RWPE2 (cell line): ENCODE measurements around the gene CADM2.

Experiments used
- ATAC-seq: fragments of 200-7000 bp; cut with Tn5 transposase; 3 replicates; pipeline ENCODE4 v1.9.1; 2021; ENCODE audit warnings: low read depth
- DNase-seq: peaks from one replicate; pipeline ENCODE4 v3.0.0-alpha.2; 2020; ENCODE audit warnings: low spot score
- H3K27ac ChIP-seq: fragments of 450-650 bp; 2 replicates; pipeline ENCODE4 v1.5.1; 2017; ENCODE audit warnings: mild to moderate bottlenecking; ENCODE audit not compliant: poor library complexity, severe bottlenecking
- H3K27me3 ChIP-seq: fragments of 250-450 bp; sonication (Bioruptor Pico); 2 replicates; pipeline ENCODE4 v1.5.1; 2021; ENCODE audit warnings: mild to moderate bottlenecking, moderate library complexity; ENCODE audit not compliant: insufficient read depth, poor library complexity, severe bottlenecking
- H3K36me3 ChIP-seq: fragments of 250-450 bp; sonication (Bioruptor Pico); 2 replicates; pipeline ENCODE4 v1.5.1; 2020; ENCODE audit warnings: low read depth, mild to moderate bottlenecking, moderate library complexity
- H3K4me1 ChIP-seq: fragments of 250-450 bp; sonication (Bioruptor Pico); 2 replicates; pipeline ENCODE4 v1.5.1; 2021; ENCODE audit warnings: mild to moderate bottlenecking, moderate library complexity; ENCODE audit not compliant: insufficient read depth, poor library complexity, severe bottlenecking
- H3K4me3 ChIP-seq: fragments of 250-450 bp; sonication (Bioruptor Pico); 2 replicates; pipeline ENCODE4 v1.5.1; 2021; ENCODE audit warnings: mild to moderate bottlenecking, moderate library complexity; ENCODE audit not compliant: severe bottlenecking
- H3K9me3 ChIP-seq: fragments of 250-450 bp; sonication (Bioruptor Pico); 2 replicates; pipeline ENCODE4 v1.5.1; 2021; ENCODE audit warnings: mild to moderate bottlenecking, moderate library complexity; ENCODE audit not compliant: severe bottlenecking
- TF ChIP-seq, protein P1 (sequence below): fragments of 450-650 bp; IDR thresholded peaks from one replicate; pipeline ENCODE4 v1.5.1; 2017; ENCODE audit warnings: mild to moderate bottlenecking, moderate library complexity; ENCODE audit not compliant: poor library complexity, severe bottlenecking

Gene CADM2

DNA sequence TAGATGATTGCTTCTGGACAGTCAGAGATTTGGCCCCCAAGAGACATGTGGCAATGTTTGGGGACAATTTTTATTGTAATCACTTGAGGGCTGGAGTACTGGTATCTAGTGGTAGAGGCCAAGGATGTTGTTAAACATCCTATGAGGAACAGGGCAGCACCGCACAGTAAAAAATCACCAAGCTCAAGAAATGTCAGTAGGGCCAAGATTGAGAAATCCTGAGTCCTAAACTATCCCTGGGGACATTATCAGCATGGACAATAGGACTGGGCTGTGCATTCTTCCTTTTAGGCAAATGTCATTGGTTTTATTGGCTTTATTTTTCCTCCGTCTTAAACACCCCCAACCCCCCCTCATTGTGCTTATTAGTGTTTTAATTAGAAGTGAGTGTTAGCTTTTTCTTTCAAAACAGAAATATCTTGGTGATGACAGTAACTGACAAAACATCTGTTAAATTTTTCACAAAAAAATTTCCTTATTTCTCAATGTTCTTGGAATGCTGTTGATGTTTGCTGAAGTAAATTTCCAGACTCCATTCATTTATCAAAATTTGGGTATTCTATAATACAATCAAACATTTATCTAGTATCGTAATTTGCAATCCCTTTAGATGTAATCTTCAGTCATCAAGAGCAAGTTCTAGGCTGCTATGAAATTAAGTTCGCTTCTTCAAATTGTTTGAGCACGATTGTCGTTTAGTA lies 1087.8 kb downstream of the CADM2 start:
- Histone ChIP-seq H3K27ac (no peak overlapping the region), H3K4me3 (no peak overlapping the region), H3K27me3 (no peaks in the 10 kb centered on the region), H3K9me3 (no peaks in the 10 kb centered on the region), H3K4me1 (no peaks in the 10 kb centered on the region), H3K36me3 (no peaks in the 10 kb centered on the region)
- DNase-seq (no peak), ATAC-seq (no peak)
- TF ChIP-seq, protein P1, sequence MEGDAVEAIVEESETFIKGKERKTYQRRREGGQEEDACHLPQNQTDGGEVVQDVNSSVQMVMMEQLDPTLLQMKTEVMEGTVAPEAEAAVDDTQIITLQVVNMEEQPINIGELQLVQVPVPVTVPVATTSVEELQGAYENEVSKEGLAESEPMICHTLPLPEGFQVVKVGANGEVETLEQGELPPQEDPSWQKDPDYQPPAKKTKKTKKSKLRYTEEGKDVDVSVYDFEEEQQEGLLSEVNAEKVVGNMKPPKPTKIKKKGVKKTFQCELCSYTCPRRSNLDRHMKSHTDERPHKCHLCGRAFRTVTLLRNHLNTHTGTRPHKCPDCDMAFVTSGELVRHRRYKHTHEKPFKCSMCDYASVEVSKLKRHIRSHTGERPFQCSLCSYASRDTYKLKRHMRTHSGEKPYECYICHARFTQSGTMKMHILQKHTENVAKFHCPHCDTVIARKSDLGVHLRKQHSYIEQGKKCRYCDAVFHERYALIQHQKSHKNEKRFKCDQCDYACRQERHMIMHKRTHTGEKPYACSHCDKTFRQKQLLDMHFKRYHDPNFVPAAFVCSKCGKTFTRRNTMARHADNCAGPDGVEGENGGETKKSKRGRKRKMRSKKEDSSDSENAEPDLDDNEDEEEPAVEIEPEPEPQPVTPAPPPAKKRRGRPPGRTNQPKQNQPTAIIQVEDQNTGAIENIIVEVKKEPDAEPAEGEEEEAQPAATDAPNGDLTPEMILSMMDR = no peak

DNA sequence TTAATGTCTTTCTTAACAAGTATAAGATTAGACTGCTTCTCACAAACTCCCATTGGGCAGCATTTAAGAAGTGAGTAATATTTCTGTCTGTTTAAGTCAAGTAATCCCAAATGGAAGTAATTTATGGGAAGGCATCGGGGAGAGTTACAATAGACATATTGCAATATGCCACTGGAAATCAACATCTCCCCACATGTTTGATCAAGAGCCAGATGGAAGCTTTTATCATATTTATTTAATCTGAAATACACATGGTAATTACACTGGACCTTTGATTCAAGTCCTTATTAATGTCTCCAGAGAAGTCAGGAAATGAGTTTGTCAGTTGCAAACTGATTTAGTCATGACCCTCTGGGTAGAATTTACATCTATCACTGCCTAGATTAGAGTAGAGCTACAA lies 1088.4 kb downstream of the CADM2 start:
- Histone ChIP-seq H3K27ac (no peak overlapping the region), H3K36me3 (no peaks in the 10 kb centered on the region), H3K9me3 (no peaks in the 10 kb centered on the region), H3K27me3 (no peaks in the 10 kb centered on the region), H3K4me1 (no peaks in the 10 kb centered on the region), H3K4me3 (no peak overlapping the region)
- ATAC-seq = no peak
- DNase-seq = no peak
- TF ChIP-seq, protein P1 = no peak

DNA sequence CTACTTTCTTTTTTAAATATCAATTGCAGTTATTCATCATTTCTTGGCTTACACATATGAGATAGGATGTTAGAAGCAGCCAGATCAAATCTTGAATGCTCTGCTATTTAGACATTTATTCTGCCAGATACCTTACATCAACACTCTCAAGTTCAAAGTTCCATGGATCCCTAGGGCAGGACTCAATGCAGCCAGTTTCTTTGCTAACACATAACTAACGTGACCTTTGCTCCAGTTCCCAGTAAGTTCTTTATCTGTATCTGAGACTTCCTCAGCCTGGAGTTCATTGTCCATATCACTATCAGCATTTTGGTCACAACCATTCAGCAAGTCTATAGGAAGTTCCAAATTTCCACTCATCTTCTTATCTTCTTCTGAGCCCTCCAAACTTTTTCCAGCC lies 1092.3 kb downstream of the CADM2 start:
- DNase-seq (no peak), ATAC-seq (no peak)
- no peak overlapping the region for H3K27ac ChIP-seq
- H3K27me3 ChIP-seq = no peaks in the 10 kb centered on the region
- no peaks in the 10 kb centered on the region for H3K9me3 ChIP-seq
- TF ChIP-seq, protein P1 = no peak
- no peak overlapping the region for H3K4me3 ChIP-seq
- H3K4me1 ChIP-seq = no peaks in the 10 kb centered on the region
- no peaks in the 10 kb centered on the region for H3K36me3 ChIP-seq

DNA sequence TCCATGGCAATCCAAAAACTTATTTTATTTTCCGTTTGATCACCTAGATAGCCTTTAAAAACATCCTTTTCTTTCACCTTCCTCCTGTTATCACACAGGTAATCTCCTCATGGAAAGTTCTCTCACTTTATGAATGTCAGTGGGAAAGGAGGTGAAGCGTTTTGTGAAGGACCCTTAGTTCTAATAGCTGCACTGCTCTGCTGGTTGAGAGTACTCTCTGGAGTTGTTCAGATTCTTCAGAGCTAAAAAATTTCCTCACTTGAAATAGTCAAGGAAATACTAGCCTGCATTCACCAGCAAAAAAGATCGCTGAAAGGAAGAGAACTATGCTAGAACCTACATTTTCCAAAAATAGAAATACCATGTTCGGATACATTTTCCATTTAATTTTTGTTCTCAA lies 1097.2 kb downstream of the CADM2 start:
- TF ChIP-seq, protein P1 = no peak
- no peaks in the 10 kb centered on the region for H3K4me1 ChIP-seq
- no peaks in the 10 kb centered on the region for H3K36me3 ChIP-seq
- ATAC-seq = no peak
- no peaks in the 10 kb centered on the region for H3K9me3 ChIP-seq
- H3K4me3 ChIP-seq = no peak overlapping the region
- no peak overlapping the region for H3K27ac ChIP-seq
- H3K27me3 ChIP-seq = no peaks in the 10 kb centered on the region
- DNase-seq = no peak

DNA sequence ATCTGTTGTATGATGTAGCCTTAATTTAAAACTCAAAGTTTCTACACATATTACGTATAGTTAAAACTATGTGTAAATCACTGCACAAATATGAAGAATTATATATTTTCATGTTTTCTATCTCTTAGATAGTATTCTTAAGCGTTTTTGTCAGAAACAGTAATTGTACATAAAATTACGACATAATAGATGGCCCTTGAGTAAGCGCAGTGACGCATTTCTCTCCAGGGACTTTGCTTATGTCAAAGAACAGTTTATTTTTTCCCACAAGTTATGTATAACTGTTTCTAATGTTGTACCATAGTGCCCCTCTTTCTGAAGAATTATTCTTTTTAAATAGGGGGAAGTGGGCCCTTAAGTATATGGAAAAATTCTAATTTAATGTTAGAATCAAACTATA lies 1098.2 kb downstream of the CADM2 start:
- H3K4me3 ChIP-seq = no peak overlapping the region
- H3K36me3 ChIP-seq = no peaks in the 10 kb centered on the region
- no peak overlapping the region for H3K27ac ChIP-seq
- no peaks in the 10 kb centered on the region for H3K9me3 ChIP-seq
- no peak for DNase-seq
- TF ChIP-seq, protein P1 = no peak
- H3K27me3 ChIP-seq = no peaks in the 10 kb centered on the region
- no peak for ATAC-seq
- H3K4me1 ChIP-seq = no peaks in the 10 kb centered on the region
